GM12878 (cell line): ENCODE measurements around the gene MLEC. TPM values are rescaled to one million over a fixed set of nuclear protein-coding genes. Genes with fewer than 3 reads are reported as not detected.

ENCODE experiments used
- ATAC-seq: fragments of 200-7000 bp; cut with Tn5 transposase; 3 replicates; pipeline ENCODE4 v1.9.1; 2020; ENCODE audit warnings: mild to moderate bottlenecking, moderate library complexity
- BruUV-seq: library from RNA; stranded (reverse); fragments of 400-500 nt; replicated peaks from 2 replicates; lab custom pipeline; 2021; lab: Mats Ljungman, UMichigan
- CTCF ChIA-PET: fragments of 300-600 bp; sonication (Branson Sonifier 250); formaldehyde crosslinking; extraction: SDS; loops from one replicate; lab custom pipeline; 2021; ENCODE audit warnings: inconsistent platforms; lab: Yijun Ruan, JAX
- POLR2A ChIA-PET: fragments of 350-600 bp; formaldehyde crosslinking; extraction: SDS; loops from one replicate; lab custom pipeline; 2021; ENCODE audit warnings: inconsistent platforms; lab: Charles Lee
- RAD21 ChIA-PET: fragments of 300-600 bp; sonication (Branson Sonifier 250); formaldehyde crosslinking; loops from one replicate; lab custom pipeline; 2023; ENCODE audit warnings: antibody characterized with exemption; ENCODE audit not compliant: unreplicated experiment; lab: Charles Lee
- SMC1A ChIA-PET: fragments of 300-600 bp; sonication (Branson Sonifier 250); formaldehyde crosslinking; loops from one replicate; lab custom pipeline; 2023; ENCODE audit not compliant: unreplicated experiment, uncharacterized antibody; lab: Charles Lee
- DNase-seq: peaks from one replicate; pipeline ENCODE4 v3.0.0-alpha.2; 2011; ENCODE audit warnings: low read depth, low spot score
- FAIRE-seq: peaks from 3 replicates; lab custom pipeline; 2011; peaks lifted over from hg19 to GRCh38; lab: Jason Lieb, UNC
- H2AFZ ChIP-seq: 2 replicates; pipeline ENCODE4 v1.6.0; 2011; ENCODE audit warnings: low read depth, low read length, control low read depth; ENCODE audit not compliant: control insufficient read depth
- H3K27ac ChIP-seq: 2 replicates; pipeline ENCODE4 v1.5.1; 2011; ENCODE audit warnings: control low read depth; ENCODE audit not compliant: control insufficient read depth, insufficient read depth
- H3K27me3 ChIP-seq, 2 experiments: replicated peaks in 1 of 2; 2 replicates each; pipeline versions ENCODE4 v1.6.0 to v1.6.1; 2011; ENCODE audit warnings: low read length in 1 of 2; ENCODE audit not compliant: control insufficient read depth in 2 of 2, insufficient read depth in 2 of 2
- H3K36me3 ChIP-seq, 2 experiments: 2 replicates each; pipeline ENCODE4 v1.5.1; 2011; ENCODE audit warnings: low read length in 1 of 2; ENCODE audit not compliant: control insufficient read depth in 2 of 2, insufficient read depth in 2 of 2
- H3K4me1 ChIP-seq: 2 replicates; pipeline ENCODE4 v1.6.1; 2011; ENCODE audit warnings: mild to moderate bottlenecking, low read length, moderate library complexity, mixed read lengths; ENCODE audit not compliant: control insufficient read depth, insufficient read depth
- H3K4me2 ChIP-seq: 2 replicates; pipeline ENCODE4 v1.6.0; 2011; ENCODE audit warnings: control low read depth; ENCODE audit not compliant: control insufficient read depth, insufficient read depth
- H3K4me3 ChIP-seq: fragments of 200-600 bp; sonication (generic); 2 replicates; pipeline ENCODE4 v1.5.1; 2016
- H3K79me2 ChIP-seq: 2 replicates; pipeline ENCODE4 v1.6.0; 2011; ENCODE audit warnings: low read length; ENCODE audit not compliant: control insufficient read depth, insufficient read depth
- H3K9ac ChIP-seq: 2 replicates; pipeline ENCODE4 v1.8.0; 2011; ENCODE audit warnings: low read length, control low read depth, mixed read lengths; ENCODE audit not compliant: control insufficient read depth, insufficient read depth
- H3K9me3 ChIP-seq: replicated peaks from 3 replicates; pipeline ENCODE4 v1.5.1; 2011; ENCODE audit warnings: mild to moderate bottlenecking, low read length; ENCODE audit not compliant: control insufficient read depth, insufficient read depth
- H4K20me1 ChIP-seq: 2 replicates; pipeline ENCODE4 v1.6.0; 2011; ENCODE audit not compliant: control insufficient read depth, insufficient read depth
- BCL11A ChIP-seq: IDR thresholded peaks from 2 replicates; pipeline ENCODE4 v1.6.1; 2011; ENCODE audit warnings: low read depth, low read length
- CBX5 ChIP-seq: sonication (generic); IDR thresholded peaks from 2 replicates; pipeline ENCODE4 v1.6.1; 2016; ENCODE audit warnings: low read depth, moderate library complexity, mild to moderate bottlenecking, inconsistent platforms
- CEBPB ChIP-seq, 2 experiments: fragments of 150-350 bp in 1 of 2; IDR thresholded peaks; 2 replicates each; pipeline ENCODE4 v1.6.1; 2012 to 2014; ENCODE audit warnings: low read depth in 2 of 2, low read length in 2 of 2, borderline replicate concordance in 1 of 2, inconsistent platforms in 1 of 2
- DPF2 ChIP-seq: fragments of 450-650 bp; IDR thresholded peaks from 2 replicates; pipeline ENCODE4 v1.6.1; 2017; ENCODE audit warnings: mild to moderate bottlenecking
- FOXK2 ChIP-seq: fragments of 450-650 bp; IDR thresholded peaks from 2 replicates; pipeline ENCODE4 v1.6.1; 2017; ENCODE audit warnings: mild to moderate bottlenecking, moderate library complexity
- GATAD2B ChIP-seq: fragments of 450-650 bp; conservative IDR thresholded peaks from 2 replicates; pipeline ENCODE4 v1.6.1; 2017; ENCODE audit warnings: low read depth, mild to moderate bottlenecking, moderate library complexity
- HDGF ChIP-seq: fragments of 450-650 bp; IDR thresholded peaks from 2 replicates; pipeline ENCODE4 v1.6.1; 2016; ENCODE audit warnings: antibody characterized with exemption
- IRF3 ChIP-seq: fragments of 450-650 bp; IDR thresholded peaks from 2 replicates; pipeline ENCODE4 v1.6.1; 2014; ENCODE audit warnings: mild to moderate bottlenecking
- MAX ChIP-seq: IDR thresholded peaks from 2 replicates; pipeline ENCODE4 v1.6.1; 2012; ENCODE audit warnings: low read depth, low read length, improper control_type of control experiment
- NFYB ChIP-seq: IDR thresholded peaks from 2 replicates; pipeline ENCODE4 v1.6.1; 2011; ENCODE audit warnings: low read depth, mild to moderate bottlenecking, low read length, improper control_type of control experiment, moderate library complexity; ENCODE audit not compliant: insufficient read depth
- NKRF ChIP-seq: fragments of 450-650 bp; conservative IDR thresholded peaks from 2 replicates; pipeline ENCODE4 v1.6.1; 2017; ENCODE audit warnings: mild to moderate bottlenecking, moderate library complexity
- NR2F1 ChIP-seq: fragments of 450-650 bp; conservative IDR thresholded peaks from 2 replicates; pipeline ENCODE4 v1.6.1; 2017; ENCODE audit warnings: mild to moderate bottlenecking
- RBBP5 ChIP-seq: fragments of 200-600 bp; sonication (generic); conservative IDR thresholded peaks from 2 replicates; pipeline ENCODE4 v1.6.1; 2016
- SMC3 ChIP-seq: IDR thresholded peaks from 2 replicates; pipeline ENCODE4 v1.6.1; 2011; ENCODE audit warnings: low read length, improper control_type of control experiment, borderline replicate concordance
- TCF7 ChIP-seq: IDR thresholded peaks from 2 replicates; pipeline ENCODE4 v1.6.1; 2014; ENCODE audit warnings: antibody characterized with exemption, borderline replicate concordance
- ZNF24 ChIP-seq: fragments of 450-650 bp; IDR thresholded peaks from 2 replicates; pipeline ENCODE4 v1.6.1; 2017; ENCODE audit warnings: antibody characterized with exemption, mild to moderate bottlenecking
- ZNF274 ChIP-seq: IDR thresholded peaks from one replicate; pipeline ENCODE4 v1.8.0; 2011; ENCODE audit not compliant: insufficient read length, insufficient read depth
- ZZZ3 ChIP-seq: IDR thresholded peaks from 2 replicates; pipeline ENCODE4 v1.6.1; 2011; ENCODE audit warnings: low read depth; ENCODE audit not compliant: control insufficient read depth, insufficient read length
- WGBS: methylation state at CpG from one replicate; pipeline ENCODE4 v1.1.6; 2016; ENCODE audit warnings: low lambda C conversion rate; ENCODE audit not compliant: insufficient replicate concordance, insufficient coverage; ENCODE audit errors: missing lambda C conversion rate; 5-methylcytosine and 5-hydroxymethylcytosine counted together
- in situ Hi-C: fragments of 300-500 bp; cut with MboI; formaldehyde crosslinking; loops from 9 replicates; pipeline ENCODE4 v1.14.3; 2018; ENCODE audit warnings: mixed read lengths
- intact Hi-C: fragments of 100-400 bp; cut with micrococcal nuclease; formaldehyde crosslinking; loops from one replicate; pipeline ENCODE4 v1.14.2; 2022; ENCODE audit not compliant: unreplicated experiment
- polyA plus RNA-seq, 11 experiments: library from polyadenylated mRNA; depleted of rRNA in 4 of 11; unstranded in 6 of 11; stranded (reverse) in 5 of 11; fragments of >200 nt; fragmentation: Nextera tagmentation in 4 of 11; fragmentation: Illumina TruSeq in 1 of 11; extraction: Ambion mirVana in 4 of 11; extraction: Trizol in 1 of 11; gene quantifications; 1 replicate in 1 of 11; 2 replicates in 10 of 11; pipeline versions ENCODE4 v1.2.1 to v1.2.3, GENCODE V29; 2011 to 2016; ENCODE audit warnings: inconsistent platforms in 2 of 11, missing spikeins in 2 of 11, low read depth in 1 of 11
- total RNA-seq, 4 experiments: library from RNA; depleted of rRNA in 3 of 4; stranded (reverse); fragments of >200 nt in 3 of 4; fragmentation: Illumina TruSeq in 1 of 4; extraction: Trizol in 1 of 4; gene quantifications; 2 replicates each; pipeline versions ENCODE4 v1.2.1 to v1.2.3, GENCODE V29; 2013 to 2021

The MLEC gene
- total and polyA plus RNA-seq, 10 of the 15 experiments (the other 5 are each of a cell fraction or from before 2014, with no cell fraction given) = 26.7 to 172 (median 103) TPM

- ATAC-seq (no peak), FAIRE-seq (no peak)
- intact Hi-C loops = no loop called here
- Histone ChIP-seq H3K36me3 (no peaks in the 10 kb centered on the region), H4K20me1 (no peaks in the 10 kb centered on the region), H3K9me3 (peaks cover 3% of the 10 kb centered on the region; the same call in 2 of the 3 replicates), H3K27ac (no peak overlapping the region), H2AFZ (no peak overlapping the region), H3K79me2 (no peaks in the 10 kb centered on the region), H3K4me2 (no peak overlapping the region)
- 98% methylated on average over 21 of the region's 34 CpGs for WGBS
- BruUV-seq = no TSS peak
- TF ChIP-seq CBX5 (no peak), TCF7 (no peak), MAX (no peak), IRF3 (no peak), ZNF274 (no peak), BCL11A (no peak), FOXK2 (no peak), ZZZ3 (no peak), GATAD2B (no peak), RBBP5 (no peak), NKRF (no peak), NFYB (no peak), HDGF (no peak), ZNF24 (no peak), SMC3 (no peak), NR2F1 (no peak), CEBPB (IDR thresholded peaks at IDR 0.05; ENCODE audit: borderline replicate concordance in 1 of 2, low read depth in 2 of 2, low read length in 2 of 2) (no peak), DPF2 (no peak)
- TF ChIP-seq, all 136 proteins: peak for 0
- no peaks in the 10 kb centered on the region for H3K27me3 ChIP-seq
- RAD21 ChIA-PET = interaction anchor here (1.0 to 1.8 kb wide), 7 partner anchors 12 to 43 kb away, joined by 3 to 13 read pairs (median 4); partner anchors contain the start of gene MLEC
- peaks cover 40% of the 10 kb centered on the region for H3K4me1 ChIP-seq
- SMC1A ChIA-PET = interaction anchor here (0.7 to 18.2 kb wide), 6 partner anchors 10 to 86 kb away, joined by 3 to 149 read pairs (median 20); partner anchors contain the start of genes MLEC and POP5
- CTCF ChIA-PET = interaction anchor here (0.9 to 9.7 kb wide), 8 partner anchors 10 to 84 kb away, joined by 3 to 184 read pairs (median 4); no protein-coding TSS in a partner anchor
- DNase-seq = no peak
- in situ Hi-C loops = no loop called here
- H3K4me3 ChIP-seq = no peak overlapping the region
- H3K9ac ChIP-seq = no peak overlapping the region
- POLR2A ChIA-PET = interaction anchor here (0.5 to 5.7 kb wide), 9 partner anchors 8 to 1186 kb away, joined by 3 to 57 read pairs (median 6); partner anchors contain the start of gene MLEC
Observed at GRCh38 chr12:120666571-120667390, 20.2 kb upstream of the MLEC start.
